OCI-LY3 (cell line): Measurements from ENCODE around the gene PSMD5.

Source experiments
- H2AFZ ChIP-seq: fragments of 200-600, 300-600 bp; shearing (Covaris generic); 2 replicates; pipeline ENCODE4 v1.6.0; 2014; ENCODE audit warnings: antibody characterized with exemption, low read depth, low read length
- H3K27ac ChIP-seq: fragments of 200-600, 300-600 bp; sonication (generic); 2 replicates; pipeline ENCODE4 v1.5.1; 2014; ENCODE audit warnings: mild to moderate bottlenecking, low read length, moderate library complexity, mixed read lengths
- H3K27me3 ChIP-seq: fragments of 200-600, 300-600 bp; sonication (generic); 2 replicates; pipeline ENCODE4 v1.6.1; 2014; ENCODE audit warnings: low read depth, low read length, mixed read lengths
- H3K36me3 ChIP-seq: fragments of 200-600, 300-600 bp; sonication (generic); replicated peaks from 2 replicates; pipeline ENCODE3; 2014; ENCODE audit warnings: low read depth, low read length, mixed read lengths
- H3K4me1 ChIP-seq: fragments of 300-600, 200-600 bp; sonication (generic); 2 replicates; pipeline ENCODE4 v1.6.1; 2014; ENCODE audit warnings: low read length, mixed read lengths
- H3K4me2 ChIP-seq: fragments of 200-600, 300-600 bp; sonication (generic); 2 replicates; pipeline ENCODE4 v1.6.1; 2014; ENCODE audit warnings: low read length, mixed read lengths
- H3K4me3 ChIP-seq: fragments of 300-600, 200-600 bp; sonication (generic); 2 replicates; pipeline ENCODE4 v1.5.1; 2014; ENCODE audit warnings: antibody characterized with exemption, mild to moderate bottlenecking, low read length, moderate library complexity
- H3K79me2 ChIP-seq: fragments of 300-600, 200-600 bp; shearing (Covaris generic); 2 replicates; pipeline ENCODE4 v1.6.1; 2014; ENCODE audit warnings: mild to moderate bottlenecking, low read length, mixed read lengths
- H3K9ac ChIP-seq: fragments of 300-600, 200-600 bp; shearing (Covaris generic); 2 replicates; pipeline ENCODE4 v1.6.0; 2014; ENCODE audit warnings: mild to moderate bottlenecking, low read length, moderate library complexity
- H3K9me3 ChIP-seq: fragments of 200-600, 300-600 bp; shearing (Covaris generic); 2 replicates; pipeline ENCODE4 v1.6.1; 2014; ENCODE audit warnings: low read length, mixed read lengths; ENCODE audit not compliant: insufficient read depth
- H4K20me1 ChIP-seq: fragments of 200-600, 300-600 bp; sonication (generic); 2 replicates; pipeline ENCODE4 v1.6.1; 2016; ENCODE audit warnings: low read length, mixed read lengths; ENCODE audit not compliant: insufficient read depth
- EZH2phosphoT487 ChIP-seq: fragments of 200-600 bp; shearing (Covaris generic); IDR thresholded peaks from 2 replicates; pipeline ENCODE4 v1.6.1; 2018; ENCODE audit warnings: antibody characterized with exemption, mixed run types, low read depth
- TF ChIP-seq, protein P1 (sequence below): fragments of 200-600, 300-600 bp; sonication (generic); IDR thresholded peaks from 2 replicates; pipeline ENCODE4 v1.5.1; 2014; ENCODE audit warnings: antibody characterized with exemption, low read length, low read depth

Gene PSMD5

DNA sequence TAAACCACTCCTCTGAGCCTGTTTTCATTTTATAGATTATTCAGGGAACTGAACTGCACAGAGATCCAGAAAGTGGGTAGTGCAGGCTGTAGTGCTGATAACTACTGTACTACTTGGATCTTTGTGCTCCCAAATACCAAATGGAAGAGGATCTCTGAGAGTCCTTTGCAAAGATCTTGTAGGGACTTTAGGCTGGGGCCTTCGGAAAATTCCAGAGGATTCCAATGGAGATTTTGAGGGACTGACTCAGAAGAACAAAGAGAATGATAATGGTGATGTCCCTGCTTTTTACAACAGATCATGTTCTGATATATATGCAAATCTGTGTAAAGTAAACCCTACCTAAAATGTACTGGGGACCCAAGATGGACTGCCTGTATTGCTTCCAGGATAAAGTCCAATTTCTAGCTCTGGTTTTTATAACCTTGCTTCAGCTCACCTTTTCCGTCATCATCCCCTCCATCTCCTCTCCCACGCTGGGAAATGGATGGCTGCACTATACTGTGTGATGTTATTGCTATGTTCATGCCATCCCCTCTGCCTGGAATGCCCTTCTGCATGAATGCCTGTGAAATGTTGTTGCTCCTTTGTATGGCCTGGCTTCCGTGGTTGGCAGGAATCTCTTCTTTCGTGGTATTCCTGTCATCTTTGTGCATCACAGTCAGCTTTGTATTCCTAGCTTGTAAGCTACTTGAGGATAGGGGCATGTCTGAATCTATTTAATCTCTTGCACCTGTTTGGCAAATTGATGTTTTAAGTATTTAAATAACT lies 9.7 kb upstream of the PSMD5 start:
- H3K27me3 ChIP-seq: no peaks in the 10 kb centered on the region
- H3K4me3 ChIP-seq: no peak overlapping the region
- H2AFZ ChIP-seq: no peak overlapping the region
- no peaks in the 10 kb centered on the region for H4K20me1 ChIP-seq
- no peaks in the 10 kb centered on the region for H3K9me3 ChIP-seq
- H3K27ac ChIP-seq: no peak overlapping the region
- H3K9ac ChIP-seq: no peak overlapping the region
- TF ChIP-seq, protein P1, sequence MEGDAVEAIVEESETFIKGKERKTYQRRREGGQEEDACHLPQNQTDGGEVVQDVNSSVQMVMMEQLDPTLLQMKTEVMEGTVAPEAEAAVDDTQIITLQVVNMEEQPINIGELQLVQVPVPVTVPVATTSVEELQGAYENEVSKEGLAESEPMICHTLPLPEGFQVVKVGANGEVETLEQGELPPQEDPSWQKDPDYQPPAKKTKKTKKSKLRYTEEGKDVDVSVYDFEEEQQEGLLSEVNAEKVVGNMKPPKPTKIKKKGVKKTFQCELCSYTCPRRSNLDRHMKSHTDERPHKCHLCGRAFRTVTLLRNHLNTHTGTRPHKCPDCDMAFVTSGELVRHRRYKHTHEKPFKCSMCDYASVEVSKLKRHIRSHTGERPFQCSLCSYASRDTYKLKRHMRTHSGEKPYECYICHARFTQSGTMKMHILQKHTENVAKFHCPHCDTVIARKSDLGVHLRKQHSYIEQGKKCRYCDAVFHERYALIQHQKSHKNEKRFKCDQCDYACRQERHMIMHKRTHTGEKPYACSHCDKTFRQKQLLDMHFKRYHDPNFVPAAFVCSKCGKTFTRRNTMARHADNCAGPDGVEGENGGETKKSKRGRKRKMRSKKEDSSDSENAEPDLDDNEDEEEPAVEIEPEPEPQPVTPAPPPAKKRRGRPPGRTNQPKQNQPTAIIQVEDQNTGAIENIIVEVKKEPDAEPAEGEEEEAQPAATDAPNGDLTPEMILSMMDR: no peak
- no peak for TF ChIP-seq EZH2phosphoT487
- H3K4me1 ChIP-seq: no peaks in the 10 kb centered on the region
- peaks cover 67% of the 10 kb centered on the region for H3K36me3 ChIP-seq
- H3K4me2 ChIP-seq: no peak overlapping the region
- H3K79me2 ChIP-seq: no peaks in the 10 kb centered on the region

DNA sequence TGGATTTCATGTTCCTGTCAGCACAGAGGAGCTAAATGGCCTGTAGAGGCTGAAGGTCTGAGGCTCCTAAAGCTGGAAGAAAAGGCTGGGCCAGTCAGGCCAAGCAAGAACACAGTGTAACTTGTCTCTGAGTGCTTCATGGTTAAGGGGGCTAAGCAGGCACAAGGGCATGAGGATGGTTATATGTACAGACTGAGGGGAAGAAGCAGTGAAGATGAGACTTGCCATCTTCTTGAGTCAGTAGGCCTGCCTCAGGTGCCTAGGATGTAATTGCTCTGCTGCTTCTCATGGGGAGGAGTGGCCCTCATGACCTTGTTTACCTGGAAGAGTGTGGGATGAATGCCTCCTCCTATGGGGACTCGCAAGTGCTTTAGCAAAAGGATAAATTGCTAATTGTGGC lies 8.7 kb upstream of the PSMD5 start:
- Histone ChIP-seq H3K79me2 (no peaks in the 10 kb centered on the region), H3K9ac (no peak overlapping the region), H2AFZ (no peak overlapping the region), H3K36me3 (peaks cover 68% of the 10 kb centered on the region), H3K4me1 (no peaks in the 10 kb centered on the region), H3K9me3 (no peaks in the 10 kb centered on the region), H3K27me3 (no peaks in the 10 kb centered on the region), H3K27ac (no peak overlapping the region), H3K4me2 (no peak overlapping the region), H4K20me1 (no peaks in the 10 kb centered on the region), H3K4me3 (no peak overlapping the region)
- no peak for TF ChIP-seq EZH2phosphoT487

DNA sequence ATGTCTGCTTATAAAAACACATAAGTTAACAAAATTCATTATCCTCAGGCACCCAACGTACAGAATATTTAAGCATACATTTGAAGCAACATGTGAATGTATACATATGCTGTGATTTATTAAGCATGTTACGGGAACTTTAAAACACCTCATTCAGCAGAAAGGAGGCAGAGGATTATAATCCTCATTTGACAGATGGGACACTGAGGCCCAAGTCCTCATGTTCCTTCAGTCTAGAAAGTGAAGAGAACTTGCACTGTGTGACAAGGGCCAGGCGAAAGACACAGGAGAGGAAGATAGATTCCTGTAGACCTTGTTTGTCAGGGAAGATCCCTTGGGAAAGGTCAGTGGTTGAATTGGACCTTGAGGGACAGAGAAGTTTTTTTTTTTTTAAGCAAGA lies 7.6 kb upstream of the PSMD5 start:
- Histone ChIP-seq H3K27ac (no peak overlapping the region), H3K4me3 (no peak overlapping the region), H3K9me3 (no peaks in the 10 kb centered on the region), H3K27me3 (no peaks in the 10 kb centered on the region), H3K4me1 (no peaks in the 10 kb centered on the region), H3K79me2 (peaks cover 8% of the 10 kb centered on the region), H3K9ac (no peak overlapping the region), H3K36me3 (peaks cover 72% of the 10 kb centered on the region), H3K4me2 (no peak overlapping the region), H4K20me1 (no peaks in the 10 kb centered on the region), H2AFZ (no peak overlapping the region)
- no peak for TF ChIP-seq EZH2phosphoT487
- TF ChIP-seq, protein P1: no peak

DNA sequence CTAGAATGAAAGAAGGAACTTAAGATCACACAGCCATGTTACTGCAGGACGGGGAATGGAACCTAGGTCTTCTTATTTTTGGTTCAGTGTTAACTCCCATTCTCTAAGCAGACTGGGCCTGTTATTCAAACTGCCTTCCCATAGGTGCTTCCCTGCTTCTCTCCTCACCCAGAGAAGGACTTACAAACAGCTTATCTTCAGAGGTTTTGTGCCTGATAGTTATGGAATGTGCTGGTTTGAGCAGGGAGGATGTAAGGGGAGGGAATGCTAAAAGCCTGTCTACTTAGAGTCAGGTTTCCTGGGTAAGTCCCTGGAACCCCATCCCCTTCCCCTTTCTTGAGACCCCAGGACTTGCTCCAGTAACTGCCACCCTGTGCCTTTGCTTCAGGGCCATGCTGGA lies 4.2 kb upstream of the PSMD5 start:
- Histone ChIP-seq H3K36me3 (peaks cover 59% of the 10 kb centered on the region), H2AFZ (no peak overlapping the region), H3K27ac (no peak overlapping the region), H3K4me1 (peaks cover 14% of the 10 kb centered on the region), H4K20me1 (no peaks in the 10 kb centered on the region), H3K9me3 (no peaks in the 10 kb centered on the region), H3K4me3 (no peak overlapping the region), H3K9ac (no peak overlapping the region), H3K4me2 (no peak overlapping the region), H3K27me3 (no peaks in the 10 kb centered on the region), H3K79me2 (peaks cover 38% of the 10 kb centered on the region)
- TF ChIP-seq EZH2phosphoT487: no peak
- TF ChIP-seq, protein P1: no peak
